ENCODE results near the gene NR2F1.

- TF ChIP-seq EZH2 (IDR thresholded peaks at IDR 0.05; ENCODE audit: low read depth, unreplicated experiment) = no peak
- no peak for TF ChIP-seq CTCF (conservative IDR thresholded peaks at IDR 0.05; ENCODE audit: low read depth in 2 of 2)
- TF ChIP-seq CREB1 (CRISPR knock-in tag; IDR thresholded peaks at IDR 0.05; ENCODE audit: low read depth) = no peak
Measured at GRCh38 chr5:93579692-93580062, 3.3 kb upstream of the NR2F1 start.
